ENCODE measurements around the gene UMODL1. TPM values are rescaled to one million over a fixed set of nuclear protein-coding genes. Genes with fewer than 3 reads are reported as not detected.

The UMODL1 gene
- total RNA-seq, 2 experiments from 2014 or later = not detected

GRCh38 chr21:42094811-42095210 lies 23.7 kb downstream of the UMODL1 start:
- ChIA-PET CTCF (interaction anchor here (1.3 to 1.9 kb wide), 3 partner anchors 13 to 23 kb away, joined by 4 to 11 read pairs (median 7); no protein-coding TSS in a partner anchor), POLR2A (no interaction called here)
- DNase-seq (no peak), ATAC-seq (no peak)
- Mint-ChIP-seq H3K27me3 (ENCODE audit: low read depth) (peaks cover 8% of the 10 kb centered on the region), H3K4me1 (ENCODE audit: low read depth) (no peaks in the 10 kb centered on the region), H3K27ac (no peak overlapping the region), H3K4me3 (no peak overlapping the region), H3K9me3 (ENCODE audit: insufficient read depth) (no peaks in the 10 kb centered on the region), H3K36me3 (ENCODE audit: low read depth) (no peaks in the 10 kb centered on the region)

GRCh38 chr21:42095581-42095980 lies 24.5 kb downstream of the UMODL1 start:
- H3K27me3 Mint-ChIP-seq (ENCODE audit: low read depth) = peaks cover 8% of the 10 kb centered on the region

GRCh38 chr21:42096566-42096965 lies 25.4 kb downstream of the UMODL1 start:
- ATAC-seq (no peak), DNase-seq (no peak)
- no peaks in the 10 kb centered on the region for H3K9me3 Mint-ChIP-seq (ENCODE audit: insufficient read depth)
- ChIA-PET POLR2A (no interaction called here), CTCF (interaction anchor here (1.4 to 1.9 kb wide), 3 partner anchors 12 to 21 kb away, joined by 6 to 12 read pairs (median 7); no protein-coding TSS in a partner anchor)
- H3K4me3 Mint-ChIP-seq = no peak overlapping the region
- no peaks in the 10 kb centered on the region for H3K4me1 Mint-ChIP-seq (ENCODE audit: low read depth)
- no peaks in the 10 kb centered on the region for H3K36me3 Mint-ChIP-seq (ENCODE audit: low read depth)
- no peak overlapping the region for H3K27ac Mint-ChIP-seq
- H3K27me3 Mint-ChIP-seq (ENCODE audit: low read depth) = peaks cover 3% of the 10 kb centered on the region

More at GRCh38 chr21:42095581-42095980, 24.5 kb downstream of the UMODL1 start:
- Mint-ChIP-seq H3K27ac (no peak overlapping the region), H3K9me3 (ENCODE audit: insufficient read depth) (no peaks in the 10 kb centered on the region), H3K4me3 (no peak overlapping the region), H3K4me1 (ENCODE audit: low read depth) (no peaks in the 10 kb centered on the region), H3K36me3 (ENCODE audit: low read depth) (no peaks in the 10 kb centered on the region)
- ChIA-PET CTCF (interaction anchor here (1.3 to 1.9 kb wide), 2 partner anchors 12 to 22 kb away, joined by 7 to 11 read pairs; no protein-coding TSS in a partner anchor), POLR2A (no interaction called here)
- ATAC-seq (no peak), DNase-seq (no peak)

- no peaks in the 10 kb centered on the region for H3K36me3 Mint-ChIP-seq (ENCODE audit: low read depth)
- H3K27ac Mint-ChIP-seq = no peak overlapping the region
- peaks cover 5% of the 10 kb centered on the region for H3K4me1 Mint-ChIP-seq (ENCODE audit: low read depth)
- ChIA-PET POLR2A (no interaction called here), CTCF (interaction anchor here (0.7 to 1.5 kb wide), 3 partner anchors 9 to 21 kb away, joined by 4 to 12 read pairs (median 6); no protein-coding TSS in a partner anchor)
- DNase-seq (no peak), ATAC-seq (no peak)
- H3K4me3 Mint-ChIP-seq = no peak overlapping the region
- no peaks in the 10 kb centered on the region for H3K9me3 Mint-ChIP-seq (ENCODE audit: insufficient read depth)
- H3K27me3 Mint-ChIP-seq (ENCODE audit: low read depth) = peaks cover 2% of the 10 kb centered on the region
Measured at GRCh38 chr21:42097274-42097673, 26.2 kb downstream of the UMODL1 start.

GRCh38 chr21:42097860-42098454 lies 26.8 kb downstream of the UMODL1 start:
- H3K4me1 Mint-ChIP-seq (ENCODE audit: low read depth) = peaks cover 8% of the 10 kb centered on the region
- no peak overlapping the region for H3K27ac Mint-ChIP-seq
- ATAC-seq = no peak
- CTCF ChIA-PET = interaction anchor here (0.7 to 1.5 kb wide), 3 partner anchors 8 to 20 kb away, joined by 4 to 12 read pairs (median 6); no protein-coding TSS in a partner anchor
- no peaks in the 10 kb centered on the region for H3K9me3 Mint-ChIP-seq (ENCODE audit: insufficient read depth)
- peaks cover 9% of the 10 kb centered on the region for H3K27me3 Mint-ChIP-seq (ENCODE audit: low read depth)
- H3K4me3 Mint-ChIP-seq = no peak overlapping the region
- no peaks in the 10 kb centered on the region for H3K36me3 Mint-ChIP-seq (ENCODE audit: low read depth)
- POLR2A ChIA-PET = no interaction called here
- no peak for DNase-seq

GRCh38 chr21:42098957-42099505 lies 27.9 kb downstream of the UMODL1 start:
- no peak overlapping the region for H3K4me3 Mint-ChIP-seq
- CTCF ChIA-PET = interaction anchor here (0.6 kb wide), 1 partner anchor 176 kb away, joined by 4 read pairs; no protein-coding TSS in a partner anchor

GRCh38 chr21:42101246-42101645 lies 30.1 kb downstream of the UMODL1 start:
- POLR2A ChIA-PET = no interaction called here

More at GRCh38 chr21:42098957-42099505, 27.9 kb downstream of the UMODL1 start:
- Mint-ChIP-seq H3K4me1 (ENCODE audit: low read depth) (peaks cover 8% of the 10 kb centered on the region), H3K9me3 (ENCODE audit: insufficient read depth) (no peaks in the 10 kb centered on the region), H3K36me3 (ENCODE audit: low read depth) (no peaks in the 10 kb centered on the region), H3K27me3 (ENCODE audit: low read depth) (peaks cover 11% of the 10 kb centered on the region), H3K27ac (no peak overlapping the region)
- POLR2A ChIA-PET = no interaction called here
- DNase-seq (no peak), ATAC-seq (no peak)

GRCh38 chr21:42102076-42102475 lies 31.0 kb downstream of the UMODL1 start:
- DNase-seq (no peak), ATAC-seq (no peak)
- Mint-ChIP-seq H3K4me3 (no peak overlapping the region), H3K9me3 (ENCODE audit: insufficient read depth) (no peaks in the 10 kb centered on the region), H3K4me1 (ENCODE audit: low read depth) (peaks cover 8% of the 10 kb centered on the region), H3K27me3 (ENCODE audit: low read depth) (peaks cover 11% of the 10 kb centered on the region), H3K36me3 (ENCODE audit: low read depth) (no peaks in the 10 kb centered on the region), H3K27ac (no peak overlapping the region)
- POLR2A ChIA-PET = no interaction called here
- CTCF ChIA-PET = interaction anchor here (1.2 kb wide), 1 partner anchor 15 kb away, joined by 5 read pairs; no protein-coding TSS in a partner anchor

More at GRCh38 chr21:42101246-42101645, 30.1 kb downstream of the UMODL1 start:
- no peak overlapping the region for H3K4me3 Mint-ChIP-seq
- CTCF ChIA-PET = interaction anchor here (1.2 kb wide), 1 partner anchor 16 kb away, joined by 5 read pairs; no protein-coding TSS in a partner anchor
- H3K27me3 Mint-ChIP-seq (ENCODE audit: low read depth) = peaks cover 11% of the 10 kb centered on the region
- H3K4me1 Mint-ChIP-seq (ENCODE audit: low read depth) = peaks cover 8% of the 10 kb centered on the region
- no peaks in the 10 kb centered on the region for H3K36me3 Mint-ChIP-seq (ENCODE audit: low read depth)
- H3K27ac Mint-ChIP-seq = no peak overlapping the region
- H3K9me3 Mint-ChIP-seq (ENCODE audit: insufficient read depth) = no peaks in the 10 kb centered on the region
- no peak for ATAC-seq
- DNase-seq = no peak

GRCh38 chr21:42102526-42102925 lies 31.4 kb downstream of the UMODL1 start:
- ChIA-PET POLR2A (no interaction called here), CTCF (no interaction called here)
- Mint-ChIP-seq H3K9me3 (ENCODE audit: insufficient read depth) (no peaks in the 10 kb centered on the region), H3K4me1 (ENCODE audit: low read depth) (peaks cover 8% of the 10 kb centered on the region), H3K36me3 (ENCODE audit: low read depth) (no peaks in the 10 kb centered on the region), H3K27ac (no peak overlapping the region), H3K27me3 (ENCODE audit: low read depth) (peaks cover 11% of the 10 kb centered on the region), H3K4me3 (no peak overlapping the region)
- no peak for DNase-seq
- no peak for ATAC-seq

- CTCF ChIA-PET = interaction anchor here (2.1 kb wide), 1 partner anchor 14 kb away, joined by 6 read pairs; no protein-coding TSS in a partner anchor
Measured at GRCh38 chr21:42102991-42103390, 31.9 kb downstream of the UMODL1 start.

GRCh38 chr21:42103843-42104242 lies 32.7 kb downstream of the UMODL1 start:
- no peak for ATAC-seq
- no peak for DNase-seq
- Mint-ChIP-seq H3K9me3 (ENCODE audit: insufficient read depth) (no peaks in the 10 kb centered on the region), H3K4me1 (ENCODE audit: low read depth) (peaks cover 20% of the 10 kb centered on the region), H3K27ac (no peak overlapping the region), H3K4me3 (no peak overlapping the region), H3K36me3 (ENCODE audit: low read depth) (no peaks in the 10 kb centered on the region), H3K27me3 (ENCODE audit: low read depth) (peaks cover 11% of the 10 kb centered on the region)
- POLR2A ChIA-PET = no interaction called here
- CTCF ChIA-PET = interaction anchor here (2.1 kb wide), 1 partner anchor 13 kb away, joined by 6 read pairs; no protein-coding TSS in a partner anchor

More at GRCh38 chr21:42102991-42103390, 31.9 kb downstream of the UMODL1 start:
- H3K36me3 Mint-ChIP-seq (ENCODE audit: low read depth) = no peaks in the 10 kb centered on the region
- no peaks in the 10 kb centered on the region for H3K9me3 Mint-ChIP-seq (ENCODE audit: insufficient read depth)
- no peak for DNase-seq
- H3K4me1 Mint-ChIP-seq (ENCODE audit: low read depth) = peaks cover 13% of the 10 kb centered on the region
- H3K27me3 Mint-ChIP-seq (ENCODE audit: low read depth) = peaks cover 11% of the 10 kb centered on the region
- POLR2A ChIA-PET = no interaction called here
- H3K4me3 Mint-ChIP-seq = no peak overlapping the region
- H3K27ac Mint-ChIP-seq = no peak overlapping the region
- no peak for ATAC-seq
